HG02870 (cell line): ENCODE measurements around the gene ARID1B.

Experiments used
- ATAC-seq: cut with Tn5 transposase; IDR thresholded peaks from one replicate; pipeline ENCODE4 v1.9.1; 2021; ENCODE audit warnings: mild to moderate bottlenecking, moderate library complexity; ENCODE audit not compliant: unreplicated experiment

The ARID1B gene

DNA sequence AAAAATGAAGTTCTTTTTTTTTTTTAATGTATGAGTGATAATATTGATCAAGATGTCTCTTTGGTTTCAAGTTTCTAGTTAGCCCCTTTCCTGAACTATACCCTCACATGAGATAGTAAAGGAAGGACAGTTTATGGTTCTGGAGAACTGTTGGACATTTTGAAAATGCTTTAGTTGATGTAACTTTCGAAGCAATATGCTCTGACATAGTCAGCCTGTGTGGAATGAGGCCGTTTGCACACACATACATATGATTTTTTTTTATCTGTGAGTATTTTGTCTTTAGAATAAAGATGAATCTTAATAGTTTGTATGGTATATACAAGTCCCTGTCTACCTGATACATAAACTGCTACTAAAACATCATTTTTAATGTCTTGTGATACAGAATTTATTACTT is 177.0 kb downstream of the ARID1B start:
- no peak for ATAC-seq

DNA sequence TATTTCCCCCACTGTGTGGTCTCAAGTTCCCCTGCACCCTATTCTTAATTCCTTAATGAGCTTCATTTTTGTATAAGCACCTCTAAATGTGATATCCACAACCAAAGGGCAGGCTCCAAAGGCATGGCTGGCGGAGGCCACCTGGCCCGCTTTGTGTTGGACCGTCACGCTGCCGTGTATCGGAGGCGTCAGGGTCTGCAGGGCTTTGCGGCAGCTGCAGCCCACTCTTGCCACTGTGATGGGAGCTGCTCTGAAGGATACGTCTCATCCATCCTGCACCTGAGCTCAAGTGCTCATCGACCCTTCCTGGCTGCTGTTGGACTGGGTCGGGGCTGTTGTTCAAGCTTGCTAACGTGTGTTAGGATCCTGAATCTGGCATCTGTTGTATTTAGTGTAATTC is 177.6 kb downstream of the ARID1B start:
- ATAC-seq = no peak

GRCh38 chr6:156955494-156956183 is 178.5 kb downstream of the ARID1B start:
- ATAC-seq = no peak

- ATAC-seq = no peak
Observed at GRCh38 chr6:156956286-156956685, 179.1 kb downstream of the ARID1B start.

DNA sequence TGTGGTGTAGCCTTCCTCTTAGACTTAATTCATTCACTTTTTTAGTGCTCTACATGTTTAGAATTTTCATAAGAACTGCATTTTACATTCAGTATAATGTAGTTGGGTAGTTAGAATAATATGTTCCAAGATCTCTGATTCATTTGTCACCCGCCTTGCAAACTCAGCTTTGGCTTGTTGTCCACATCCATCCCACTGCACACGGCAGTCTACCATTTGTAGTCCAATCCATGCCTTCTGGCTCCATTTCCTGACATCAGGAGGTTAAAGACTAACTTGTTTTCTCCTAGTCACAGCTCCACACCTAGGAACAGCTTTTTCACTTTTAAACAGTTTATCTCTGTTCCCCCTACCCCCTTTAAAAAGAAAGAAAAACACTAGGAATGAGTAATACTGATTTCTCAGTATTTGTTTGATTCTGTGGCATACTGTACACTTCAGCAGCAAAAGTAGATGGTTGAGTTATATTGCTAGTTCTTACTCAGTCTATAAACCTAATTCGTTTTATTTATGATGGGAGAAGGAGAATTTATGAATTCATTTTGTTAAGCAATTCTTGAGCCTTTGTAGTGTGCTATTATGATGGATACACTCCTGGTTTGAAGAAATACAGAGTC is 180.9 kb downstream of the ARID1B start:
- ATAC-seq = peak; percentile 92

- ATAC-seq = no peak
Observed at GRCh38 chr6:156960525-156960924, 183.3 kb downstream of the ARID1B start.

DNA sequence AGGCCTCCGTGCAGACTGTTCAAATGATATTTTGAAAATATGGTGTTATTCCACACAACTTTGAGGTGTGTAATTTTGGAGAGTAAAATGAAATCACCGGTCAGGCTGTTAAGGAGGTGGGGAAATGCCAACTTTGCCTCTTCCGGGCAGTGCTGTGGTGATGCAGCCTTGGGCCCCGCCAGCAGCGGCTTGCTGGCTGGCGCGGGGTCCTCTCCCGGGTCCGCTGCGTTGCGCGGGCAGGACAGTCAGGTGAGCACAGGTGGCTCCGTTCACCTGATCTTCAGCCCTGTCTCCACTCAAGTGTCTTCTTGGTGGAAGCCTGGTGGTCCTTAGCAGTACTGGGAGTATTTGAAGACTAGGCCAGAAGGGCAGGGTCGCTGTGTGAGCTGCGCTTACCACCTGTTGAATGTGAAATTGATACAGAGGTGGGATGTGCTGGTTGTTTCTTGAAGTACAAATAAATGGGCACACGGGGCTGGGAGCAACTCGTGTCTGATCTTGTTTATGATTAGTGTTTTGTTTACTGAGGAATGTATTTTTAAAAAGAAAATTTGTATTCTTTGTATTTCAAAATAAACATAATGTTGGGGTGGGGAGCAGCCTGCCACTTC is 184.2 kb downstream of the ARID1B start:
- ATAC-seq = no peak

DNA sequence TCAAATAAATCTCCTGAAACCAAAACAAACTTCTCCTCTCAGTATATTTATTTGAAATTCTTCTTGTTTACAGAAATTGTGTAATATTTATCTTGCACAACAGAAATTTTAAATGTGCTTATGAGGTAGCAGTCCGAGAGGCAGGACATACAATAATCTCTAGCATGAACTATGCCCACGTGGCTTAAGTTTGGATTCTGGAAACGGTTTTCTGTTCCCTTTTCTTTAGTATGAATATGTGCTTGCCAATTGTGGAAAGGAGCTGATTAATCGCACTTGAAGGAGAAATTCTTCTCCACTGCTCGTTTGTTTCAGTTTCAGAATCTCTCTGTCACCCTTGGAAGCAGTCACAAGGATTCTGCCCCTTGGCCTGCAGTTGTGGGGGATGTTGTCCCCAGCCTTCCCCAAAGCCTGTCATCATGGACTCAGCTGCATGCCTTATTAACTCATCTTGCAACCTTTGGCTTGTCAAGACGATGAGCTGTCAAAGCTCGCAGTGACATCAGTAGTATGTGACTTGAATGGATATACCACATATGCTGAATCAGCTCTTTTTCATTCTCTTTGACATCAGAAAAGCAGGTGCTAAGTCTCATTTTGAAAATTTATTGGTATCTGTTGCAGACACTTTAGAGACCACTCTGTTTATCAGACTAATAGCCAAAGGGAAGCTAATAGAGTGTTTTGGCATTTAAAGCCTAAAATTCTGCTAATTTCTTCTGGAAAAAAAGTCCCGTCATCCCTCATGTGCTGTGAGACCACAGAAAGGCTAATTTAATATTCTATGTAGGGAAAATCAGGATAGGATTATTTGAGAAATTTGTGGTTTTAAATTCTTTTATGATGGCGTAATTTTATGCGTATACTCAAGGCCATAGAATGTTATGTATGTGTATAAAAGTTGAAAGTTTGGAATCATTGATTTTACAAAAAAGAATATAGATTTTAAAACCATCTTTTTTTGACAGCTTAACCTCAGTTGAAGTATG is 186.8 kb downstream of the ARID1B start:
- no peak for ATAC-seq

DNA sequence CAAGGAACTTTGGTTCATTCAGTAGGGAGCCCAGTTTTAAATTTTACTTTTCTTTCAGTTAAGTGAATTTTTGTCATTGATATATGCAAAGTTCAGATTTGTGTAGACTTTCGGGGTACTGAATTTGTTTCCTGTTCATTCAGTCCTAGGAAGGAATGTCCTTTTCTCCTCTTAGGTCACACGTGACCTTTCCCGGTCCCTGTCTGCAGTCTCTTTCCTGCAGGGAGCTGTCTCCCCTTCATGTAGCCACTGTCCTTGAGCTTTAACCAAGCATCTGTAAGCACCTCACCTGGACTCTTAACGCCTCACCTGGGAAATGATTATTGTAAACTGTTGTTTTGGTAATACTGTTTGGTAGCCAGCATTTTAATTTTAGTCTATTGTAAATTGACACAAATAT is 190.7 kb downstream of the ARID1B start:
- ATAC-seq = no peak

- no peak for ATAC-seq
Observed at GRCh38 chr6:156969233-156969632, 192.1 kb downstream of the ARID1B start.

DNA sequence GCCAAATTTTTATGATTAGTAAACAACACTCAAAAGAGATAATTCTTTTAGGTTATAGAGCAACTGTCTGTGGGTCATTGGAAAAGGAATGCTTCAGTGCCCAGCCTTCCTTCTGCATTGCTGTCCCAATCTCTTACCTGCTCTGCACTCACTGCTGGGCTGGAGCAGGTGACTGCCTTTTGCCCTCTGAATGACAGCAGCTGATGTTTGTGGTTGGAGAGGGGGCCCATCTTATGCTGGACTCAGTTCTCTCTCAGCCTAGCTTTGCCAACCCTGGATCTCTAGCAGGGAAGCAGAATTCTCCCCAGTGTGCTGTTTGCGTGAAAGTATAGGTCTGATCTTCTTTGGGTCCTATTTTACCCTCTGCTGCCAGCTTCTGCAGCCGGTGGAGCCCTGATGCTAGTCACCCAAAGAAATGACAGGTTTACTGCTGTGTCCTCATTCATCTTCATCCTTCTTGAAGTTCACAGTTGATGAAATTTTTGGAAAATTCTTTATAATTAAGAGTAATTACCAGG is 193.5 kb downstream of the ARID1B start:
- ATAC-seq = no peak

DNA sequence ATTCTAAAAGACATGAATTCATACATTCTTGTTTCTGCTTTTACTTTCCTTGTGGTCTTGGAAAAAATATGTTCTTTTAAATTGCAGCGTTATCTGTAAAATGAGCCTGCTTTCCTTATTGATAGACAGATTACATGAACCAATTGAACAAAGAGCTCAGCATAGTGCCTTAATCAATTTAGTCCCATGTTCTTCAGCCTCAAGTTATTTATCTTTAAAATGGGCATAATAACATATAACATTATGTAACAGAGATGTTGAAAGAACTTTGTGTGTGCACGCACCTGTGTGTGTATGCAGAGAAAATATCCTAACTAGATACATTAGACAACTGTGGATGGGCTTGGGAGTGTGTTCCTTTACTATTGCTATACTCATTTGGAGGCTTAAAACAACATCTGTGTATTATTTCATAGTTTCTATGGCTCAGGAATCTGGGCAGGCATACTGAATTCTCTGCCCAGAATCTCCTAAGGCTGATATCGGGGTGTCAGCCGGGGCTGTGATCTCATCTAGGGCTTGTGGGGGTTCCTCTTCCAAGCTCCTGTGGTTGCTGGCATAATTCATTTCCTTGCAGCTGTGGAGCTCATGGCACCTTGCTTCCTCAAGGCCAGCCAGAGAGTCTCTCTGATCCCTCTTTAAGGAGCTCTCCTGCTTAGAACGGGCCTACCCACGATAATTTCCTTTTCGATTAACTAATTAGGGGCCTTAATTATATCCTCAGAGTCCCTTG is 194.1 kb downstream of the ARID1B start:
- ATAC-seq = no peak

- no peak for ATAC-seq
Observed at GRCh38 chr6:156972145-156972544, 195.0 kb downstream of the ARID1B start.

- no peak for ATAC-seq
Observed at GRCh38 chr6:156974830-156975261, 197.7 kb downstream of the ARID1B start.

DNA sequence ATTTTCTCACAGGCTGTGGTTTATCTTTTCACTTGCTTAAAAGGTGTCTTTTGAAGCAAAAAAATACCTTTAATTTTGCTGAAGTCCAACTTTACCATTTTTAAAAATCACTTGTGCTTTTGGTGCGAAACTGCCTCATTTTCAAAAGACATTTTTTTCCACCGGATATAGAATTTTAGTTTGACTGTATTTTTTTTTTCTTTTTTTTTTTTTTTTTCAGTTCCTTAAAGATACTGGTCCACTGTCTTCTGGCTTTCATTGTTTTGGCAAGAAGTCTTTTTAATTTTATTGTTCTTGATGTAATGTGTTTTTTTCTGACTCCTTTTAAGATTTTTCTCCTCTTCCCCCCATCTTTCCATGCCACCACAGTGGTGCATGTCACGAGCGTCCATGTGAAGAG is 198.2 kb downstream of the ARID1B start:
- ATAC-seq = no peak

GRCh38 chr6:156976216-156977127 is 199.3 kb downstream of the ARID1B start:
- no peak for ATAC-seq

DNA sequence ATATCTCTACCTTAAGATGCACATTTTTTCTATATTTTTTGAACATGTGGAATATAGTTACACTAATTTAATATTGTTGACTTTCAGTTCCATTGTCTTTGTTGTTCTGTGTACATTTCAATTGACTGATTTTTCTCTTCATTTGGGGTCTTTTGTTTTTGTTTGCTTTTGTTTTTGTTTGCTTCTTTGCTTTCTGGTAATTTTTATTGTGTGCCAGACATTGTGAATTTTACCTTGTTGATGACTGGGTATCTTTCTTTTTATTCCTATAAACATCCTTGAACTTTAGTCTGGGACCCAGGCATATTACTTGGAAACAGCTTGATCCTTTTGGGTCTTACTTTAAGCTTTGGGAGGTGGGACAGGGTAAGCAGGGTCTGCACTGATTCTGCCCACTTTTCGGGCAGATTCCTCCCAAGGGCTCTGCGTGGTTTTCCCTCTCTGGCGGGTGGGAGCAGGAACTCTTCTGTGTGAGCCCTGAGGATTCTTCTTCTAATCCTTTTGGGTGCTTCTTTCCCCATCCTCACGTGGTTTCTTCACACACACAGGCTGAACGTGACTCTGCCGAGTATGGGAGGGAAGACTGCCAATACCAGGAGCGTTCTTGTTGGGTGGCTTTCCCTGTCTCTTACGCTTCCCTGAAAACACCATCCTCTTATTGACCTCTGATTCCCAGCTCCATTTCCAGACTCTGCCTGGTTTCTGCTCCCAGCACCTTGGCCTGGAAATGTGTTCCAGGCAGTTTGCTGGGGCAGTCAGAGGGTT is 200.5 kb downstream of the ARID1B start:
- no peak for ATAC-seq

GRCh38 chr6:156978948-156979347 is 201.8 kb downstream of the ARID1B start:
- peak; percentile 74 for ATAC-seq
